ELF-1 (cell line): ENCODE data around the gene SPACDR.
"Not testable (repeated sequence)": the region's sequence is repeated elsewhere in the genome, so short reads cannot be mapped to it uniquely, and the experiment has no call there.

Experiments used
- DNase-seq: peaks from one replicate; pipeline ENCODE4 v3.0.0-alpha.2; 2016; ENCODE audit warnings: low read depth, low spot score

Gene SPACDR, protein sequence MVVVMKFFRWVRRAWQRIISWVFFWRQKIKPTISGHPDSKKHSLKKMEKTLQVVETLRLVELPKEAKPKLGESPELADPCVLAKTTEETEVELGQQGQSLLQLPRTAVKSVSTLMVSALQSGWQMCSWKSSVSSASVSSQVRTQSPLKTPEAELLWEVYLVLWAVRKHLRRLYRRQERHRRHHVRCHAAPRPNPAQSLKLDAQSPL

DNA sequence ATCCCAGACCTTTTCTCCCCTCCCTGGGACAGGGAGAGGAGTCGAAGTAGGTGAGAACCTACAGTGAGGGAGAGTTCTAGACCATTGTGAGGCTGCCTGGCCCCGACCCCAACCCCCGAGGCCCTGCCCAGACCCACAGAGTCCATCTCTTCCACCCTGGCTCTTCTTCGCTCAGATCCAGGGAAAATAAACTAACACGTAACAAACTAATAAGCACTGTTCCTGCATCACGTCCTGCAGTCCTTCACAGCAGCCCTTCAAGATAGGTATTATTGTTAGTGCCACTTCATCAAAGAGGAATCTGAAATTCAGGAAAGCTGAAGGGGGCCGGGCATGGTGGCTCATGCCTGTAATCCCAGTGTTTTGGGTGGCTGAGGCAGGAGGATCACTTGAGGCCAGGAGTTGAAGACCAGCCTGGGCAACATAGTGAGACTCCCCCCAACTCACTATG lies at the start of gene SPACDR:
Gene SPACDR (minus strand): TSS at position 51 of the 451 bp plus-strand sequence. CDS start 235 bp downstream, outside the sequence.
- no peak for DNase-seq

DNA sequence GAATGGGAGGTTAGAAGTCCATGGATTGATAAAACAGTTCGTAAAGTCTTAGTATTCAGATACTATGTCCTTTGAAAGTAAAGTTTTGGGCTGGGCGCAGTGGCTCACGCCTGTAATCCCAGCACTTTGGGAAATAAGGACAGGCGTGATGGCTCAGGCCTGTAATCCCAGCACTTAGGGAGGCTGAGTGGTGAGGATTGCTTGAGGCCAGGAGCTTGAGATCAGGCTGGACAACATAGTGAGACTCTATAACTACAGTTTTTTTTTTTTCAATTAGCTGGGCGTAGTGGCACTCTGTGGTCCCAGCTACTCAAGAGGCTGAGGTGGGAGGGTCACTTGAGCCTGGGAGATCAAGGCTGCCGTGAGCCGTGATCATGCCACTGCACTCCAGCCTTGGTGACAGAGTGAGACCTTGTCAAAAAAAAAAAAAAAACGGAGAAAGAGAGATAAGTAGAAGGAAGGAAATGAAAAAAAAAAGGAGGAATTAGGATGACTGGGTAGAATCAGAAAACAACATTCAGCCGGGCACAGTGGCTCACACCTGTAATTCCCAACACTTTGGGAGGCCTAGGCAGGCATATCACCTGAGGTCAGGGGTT lies 49.3 kb upstream of the SPACDR start:
- no peak for DNase-seq

DNA sequence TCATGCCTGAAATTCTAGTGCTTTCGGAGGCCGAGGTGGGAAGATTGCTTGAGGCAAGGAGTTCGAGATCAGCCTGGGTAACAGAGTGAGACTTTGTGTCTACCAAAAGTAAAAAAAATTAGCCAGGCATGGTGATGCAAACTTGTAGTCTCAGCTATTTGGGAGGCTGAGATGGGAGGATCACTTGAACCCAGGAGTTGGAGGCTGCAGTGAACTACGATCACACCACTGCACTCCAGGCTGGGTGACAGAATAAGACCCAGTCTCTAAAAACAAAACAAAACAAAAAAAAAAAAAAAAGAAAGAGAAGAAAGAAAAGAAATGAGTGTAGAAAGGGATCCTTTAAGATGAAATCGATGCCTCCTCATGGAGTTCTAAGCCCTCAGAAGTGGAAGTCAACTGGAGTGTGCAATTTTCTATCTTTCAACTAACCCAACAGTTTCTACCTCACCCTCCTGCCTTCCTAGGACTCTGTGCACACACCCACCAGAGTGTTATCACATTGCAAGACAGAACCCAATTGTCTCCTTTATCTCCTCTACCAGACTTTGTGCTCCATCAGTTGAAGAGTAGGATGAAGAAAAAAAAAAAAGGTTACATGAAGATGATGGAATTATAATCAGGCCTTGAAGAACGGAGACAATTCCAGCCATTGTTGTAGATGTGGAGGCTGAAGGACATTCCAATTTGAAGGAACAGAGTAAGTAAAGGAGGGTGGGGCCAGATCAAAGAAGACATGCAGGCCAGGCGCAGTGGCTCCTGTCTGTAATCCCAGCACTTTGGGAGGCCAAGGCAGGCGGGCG lies 46.6 kb upstream of the SPACDR start:
- DNase-seq: no peak

DNA sequence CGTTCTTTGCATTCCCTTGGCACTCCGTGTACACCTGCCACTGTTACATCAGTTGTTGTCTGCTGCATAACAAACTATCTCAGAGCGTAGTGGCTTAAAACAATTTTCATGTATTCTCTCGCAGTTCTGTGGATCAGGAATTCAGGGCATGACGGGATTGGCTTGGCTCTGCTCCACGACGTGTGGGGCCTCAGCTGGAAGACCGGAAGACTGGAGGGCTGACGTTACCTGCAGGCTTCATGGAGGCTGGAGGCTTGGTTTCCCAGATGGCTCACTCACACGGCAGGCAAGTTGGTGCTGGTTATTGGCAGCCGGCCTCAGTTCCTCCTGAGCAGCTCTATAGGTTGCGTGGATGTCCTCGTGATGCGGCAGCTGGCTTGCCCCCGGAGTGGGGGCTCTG lies 45.2 kb upstream of the SPACDR start:
- DNase-seq: no peak

DNA sequence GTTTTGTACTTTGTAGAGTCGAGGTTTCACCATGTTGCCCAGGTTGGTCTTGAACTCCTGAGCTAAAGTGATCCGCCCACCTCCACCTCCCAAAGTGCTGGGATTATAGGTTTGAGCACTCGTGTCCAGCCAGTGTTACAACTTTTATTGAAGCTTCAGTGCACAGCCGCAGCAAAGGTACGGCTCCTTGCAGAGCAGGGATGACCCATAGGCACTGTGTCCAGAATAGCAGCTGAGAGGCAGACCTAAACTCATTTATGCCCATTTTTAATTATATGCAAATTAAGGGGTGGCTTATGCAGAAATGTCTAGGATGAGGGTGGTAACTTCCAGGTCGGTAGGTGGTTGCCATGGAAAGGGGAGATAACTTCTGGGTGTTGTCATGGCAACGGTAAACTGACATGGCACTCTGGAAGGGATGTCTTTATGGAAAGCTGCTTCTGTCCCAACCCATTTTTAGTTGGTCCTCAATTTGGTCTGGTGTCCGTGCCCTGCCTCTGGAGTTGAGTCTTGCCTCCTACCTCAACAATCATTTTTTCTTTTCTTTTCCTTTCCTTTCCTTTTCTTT lies 42.4 kb upstream of the SPACDR start:
- peak; percentile 51 for DNase-seq

DNA sequence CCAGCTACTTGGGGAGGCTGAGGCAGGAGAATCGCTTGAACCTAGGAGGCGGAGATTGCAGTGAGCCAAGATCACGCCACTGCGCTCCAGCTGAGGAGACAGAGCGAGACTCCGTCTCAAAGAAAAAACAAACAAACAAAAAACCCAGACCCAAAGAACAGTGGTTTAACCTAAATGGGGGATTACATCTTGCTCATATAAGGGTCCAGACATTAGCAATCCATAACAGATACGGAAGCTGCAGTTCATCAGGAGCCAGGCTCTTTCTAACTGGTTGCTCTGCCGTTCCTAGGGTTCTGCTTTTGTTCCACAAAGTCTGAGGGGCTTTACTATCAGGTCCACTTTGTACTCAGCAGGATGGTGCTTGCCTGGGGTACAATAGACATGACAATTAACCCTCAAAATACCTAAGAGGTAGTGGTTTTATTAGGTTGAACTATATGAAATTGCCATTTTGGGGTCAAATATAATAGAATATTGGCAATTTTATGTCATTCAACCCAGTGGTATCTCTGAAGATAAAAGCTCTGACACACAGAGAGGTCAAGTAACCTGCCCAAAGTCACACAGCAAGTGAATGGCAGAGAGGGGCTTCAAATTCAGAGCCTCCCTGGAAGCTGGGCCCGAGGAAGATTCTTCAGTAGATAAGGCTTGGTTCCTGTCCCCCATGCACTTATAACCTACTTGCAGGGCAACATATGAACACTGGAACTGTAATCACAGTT lies 41.0 kb upstream of the SPACDR start:
- no peak for DNase-seq

DNA sequence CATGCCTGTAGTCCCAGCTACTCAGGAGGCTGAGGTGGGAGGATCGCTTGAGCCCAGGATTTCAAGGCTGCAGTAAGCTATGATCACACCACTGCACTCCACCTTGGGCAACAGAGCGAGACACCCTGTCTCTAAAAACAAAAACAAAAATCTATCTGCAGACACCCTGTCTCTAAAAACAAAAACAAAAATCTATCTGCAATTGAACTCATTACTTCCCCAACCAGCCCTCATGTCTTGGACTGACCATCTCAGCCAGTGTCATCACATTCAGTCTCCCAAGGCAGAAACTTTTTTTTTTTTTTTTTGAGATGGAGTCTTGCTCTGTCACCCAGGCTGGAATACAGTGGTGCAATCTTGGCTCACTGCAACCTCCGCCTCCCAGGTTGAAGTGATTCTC lies 40.0 kb upstream of the SPACDR start:
- DNase-seq: not testable (repeated sequence)

DNA sequence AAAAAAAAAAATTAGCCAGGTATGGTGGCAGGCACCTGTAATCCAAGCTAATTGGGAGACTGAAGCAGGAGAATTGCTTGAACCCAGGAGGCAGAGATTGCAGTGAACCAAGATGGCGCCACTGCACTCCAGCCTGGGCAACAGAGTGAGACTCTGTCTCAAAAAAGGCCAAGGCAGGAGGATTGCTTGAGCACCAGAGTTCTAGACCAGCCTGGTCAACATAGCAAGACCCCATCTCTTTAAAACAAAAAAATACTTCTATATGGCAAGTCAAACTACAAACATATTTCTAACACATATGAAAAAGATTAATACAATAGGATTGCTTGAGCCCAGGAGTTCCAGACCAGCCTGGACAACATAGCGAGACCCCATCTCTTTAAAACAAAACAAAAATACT lies 36.7 kb upstream of the SPACDR start:
- not testable (repeated sequence) for DNase-seq

DNA sequence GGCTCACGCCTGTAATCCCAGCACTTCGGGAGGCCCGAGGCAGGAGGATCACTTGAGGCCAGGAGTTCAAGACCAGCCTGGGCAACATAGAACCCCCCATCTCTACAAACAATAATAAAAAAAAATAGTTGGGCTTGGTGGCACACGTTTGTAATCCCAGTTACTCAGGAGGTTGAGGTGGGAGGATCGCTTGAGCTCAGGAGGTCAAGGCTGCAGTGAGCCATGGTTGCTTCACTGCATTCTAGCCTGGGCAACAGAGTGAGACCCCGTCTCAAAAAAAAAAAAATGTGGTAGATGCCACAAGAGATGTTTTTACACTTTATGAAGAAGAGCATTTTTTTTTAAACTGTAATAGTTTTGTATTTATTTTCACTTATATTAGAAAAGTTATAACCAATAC lies 32.4 kb upstream of the SPACDR start:
- no peak for DNase-seq

DNA sequence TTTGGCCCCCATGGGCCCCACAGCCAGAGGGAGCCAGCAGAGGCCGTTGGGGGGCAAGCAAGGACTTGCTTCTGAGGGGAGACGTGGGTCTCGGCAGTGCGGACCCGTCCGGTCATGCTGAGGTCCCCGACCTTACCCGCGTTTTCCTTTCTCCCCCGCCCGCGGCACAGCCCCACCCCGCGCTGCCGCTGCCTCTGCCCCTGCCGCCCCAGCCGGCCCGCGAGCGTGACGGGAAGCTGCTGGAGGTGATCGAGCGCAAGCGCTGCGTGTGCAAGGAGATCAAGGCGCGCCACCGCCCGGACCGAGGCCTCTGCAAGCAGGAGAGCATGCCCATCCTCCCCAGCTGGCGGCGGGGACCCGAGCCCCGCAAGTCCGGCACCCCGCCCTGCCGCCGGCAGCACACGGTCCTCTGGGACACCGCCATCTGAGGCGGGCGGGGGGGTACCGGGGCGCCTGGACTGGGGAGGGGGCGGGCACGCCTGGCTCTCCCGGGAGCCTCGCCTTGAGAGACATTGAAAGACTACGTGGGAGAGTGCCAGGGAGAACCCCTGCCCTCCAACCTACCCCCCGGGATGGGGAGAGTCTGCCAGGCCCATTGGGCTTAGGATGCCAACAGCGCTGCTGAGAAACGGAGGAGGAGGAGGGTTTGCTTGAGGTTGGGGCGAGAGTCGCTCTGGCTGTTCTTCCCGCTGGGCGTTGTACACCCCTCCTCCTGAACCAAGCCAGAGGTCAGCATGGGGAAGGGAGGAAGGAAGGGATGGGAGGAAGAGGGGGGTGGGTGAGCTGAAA lies 29.6 kb upstream of the SPACDR start:
- no peak for DNase-seq

DNA sequence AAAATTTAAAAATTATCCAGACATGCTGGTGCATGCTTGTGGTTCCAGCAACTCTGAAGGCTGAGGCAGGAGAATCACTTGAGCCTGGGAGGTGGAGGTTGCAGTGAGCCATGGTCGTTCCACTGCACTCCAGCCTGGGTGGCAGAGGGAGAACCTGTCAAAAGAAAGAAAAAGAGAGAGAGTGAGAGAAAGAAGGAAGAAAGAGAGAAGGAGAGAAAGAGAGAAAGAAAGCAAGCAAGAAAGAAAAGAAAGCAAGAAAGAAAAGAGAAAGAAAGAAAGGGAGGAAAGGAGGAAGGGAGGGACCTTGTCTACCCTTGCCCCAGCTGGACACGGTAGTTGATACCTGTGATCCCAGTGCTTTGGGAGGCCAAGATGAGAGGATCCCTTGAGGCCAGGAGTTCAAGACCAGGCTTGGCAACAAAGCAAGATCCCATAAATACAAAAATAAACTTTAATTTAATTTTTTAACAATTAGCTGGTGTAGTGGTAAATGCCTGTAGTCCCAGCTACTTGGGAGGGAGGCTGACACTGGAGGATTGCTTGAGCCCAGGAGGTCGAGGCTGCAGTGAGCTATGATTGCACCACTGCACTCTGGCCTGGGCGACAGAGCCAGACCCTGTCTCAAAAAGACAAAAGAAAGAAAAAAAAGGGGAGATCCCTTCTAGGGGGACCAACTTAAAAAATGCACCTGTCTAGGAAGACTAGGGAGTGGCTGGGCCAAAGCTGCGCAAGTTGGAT lies 28.8 kb upstream of the SPACDR start:
- DNase-seq: no peak

DNA sequence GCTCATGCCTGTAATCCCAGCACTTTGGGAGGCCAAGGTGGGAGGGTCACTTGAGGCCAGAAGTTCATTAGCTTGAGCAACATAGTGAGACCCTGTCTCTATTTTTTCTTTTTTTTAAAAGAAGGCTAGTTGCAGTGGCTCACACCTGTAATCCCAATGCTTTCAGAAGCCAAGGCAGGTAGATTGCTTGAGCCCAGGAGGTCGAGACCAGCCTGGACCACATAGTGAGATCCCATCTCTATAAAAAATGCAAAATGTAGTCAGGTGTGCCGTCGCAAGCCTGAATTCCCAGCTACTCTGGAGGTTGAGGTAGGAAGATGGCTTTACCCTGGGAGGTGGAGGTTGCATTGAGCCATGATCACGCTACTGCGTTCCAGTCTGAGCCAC lies 27.1 kb upstream of the SPACDR start:
- no peak for DNase-seq

DNA sequence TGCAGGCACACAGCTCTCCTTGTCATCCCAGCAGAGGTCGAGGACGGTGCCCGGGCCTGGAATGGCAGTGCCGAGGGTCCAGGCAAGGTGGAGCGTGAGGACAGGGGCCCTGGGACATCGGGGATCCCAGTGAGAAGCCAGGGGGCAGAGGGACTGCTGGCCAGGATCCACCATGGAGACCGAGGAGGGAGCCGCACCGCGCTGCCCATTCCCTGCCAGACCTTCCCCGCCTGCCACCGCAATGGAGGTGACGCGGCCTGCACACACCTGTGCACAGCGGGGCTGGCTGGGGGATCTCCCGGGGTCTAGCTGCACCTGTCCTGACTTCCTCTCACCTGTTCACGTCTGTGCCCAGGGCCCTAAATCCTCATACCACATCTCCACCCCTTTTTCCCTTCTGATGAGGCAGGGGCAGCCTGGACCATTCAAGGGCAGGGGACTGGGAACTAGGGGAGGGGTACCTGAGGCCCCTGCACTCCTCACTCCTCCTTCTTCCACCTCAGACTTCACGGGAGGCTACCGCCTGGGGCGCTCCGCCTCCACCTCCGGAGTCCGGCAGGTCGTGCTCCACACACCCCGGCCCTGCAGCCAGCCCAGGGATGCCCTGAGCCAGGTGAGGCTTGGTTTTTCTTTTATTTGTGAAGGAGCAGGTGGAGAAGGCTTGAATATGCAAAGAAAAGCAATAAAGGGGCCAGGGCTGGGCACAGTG lies 26.6 kb upstream of the SPACDR start:
- no peak for DNase-seq

DNA sequence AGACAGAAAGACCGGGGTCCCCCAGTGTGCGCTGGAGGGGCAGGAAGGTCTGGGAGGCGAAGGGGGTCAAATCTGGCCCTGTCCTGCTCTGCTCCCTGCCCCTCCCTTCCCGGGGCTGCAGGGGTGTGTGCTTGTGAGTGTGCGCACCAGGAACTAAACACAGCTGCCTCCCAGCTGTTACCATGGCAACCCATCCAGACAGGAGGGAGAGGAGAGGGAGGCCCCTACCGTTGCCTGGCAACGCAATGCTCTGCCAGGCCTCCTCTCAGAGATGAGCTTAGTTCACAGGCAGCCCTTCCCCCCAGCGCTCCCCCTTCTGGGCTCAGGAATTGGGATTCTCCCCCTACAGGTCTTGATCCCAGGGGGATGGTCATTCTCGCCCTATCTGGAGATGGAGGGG lies 25.8 kb upstream of the SPACDR start:
- DNase-seq: peak; percentile 96

DNA sequence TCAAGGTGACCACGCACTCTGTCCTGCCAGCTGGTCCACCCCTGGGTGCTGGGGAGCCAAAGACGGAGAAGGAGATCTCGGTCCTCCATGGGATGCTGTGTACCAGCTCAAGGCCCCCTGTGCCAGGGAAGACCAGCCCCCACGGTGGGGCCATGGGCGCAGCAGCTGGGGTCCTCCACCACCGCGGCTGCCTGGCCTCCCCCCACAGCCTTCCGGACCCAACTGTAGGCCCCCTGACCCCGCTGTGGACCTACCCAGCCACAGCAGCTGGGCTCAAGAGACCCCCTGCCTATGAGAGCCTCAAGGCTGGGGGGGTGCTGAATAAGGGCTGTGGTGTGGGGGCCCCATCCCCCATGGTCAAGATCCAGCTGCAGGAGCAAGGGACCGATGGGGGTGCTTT lies 25.1 kb upstream of the SPACDR start:
- DNase-seq: no peak

DNA sequence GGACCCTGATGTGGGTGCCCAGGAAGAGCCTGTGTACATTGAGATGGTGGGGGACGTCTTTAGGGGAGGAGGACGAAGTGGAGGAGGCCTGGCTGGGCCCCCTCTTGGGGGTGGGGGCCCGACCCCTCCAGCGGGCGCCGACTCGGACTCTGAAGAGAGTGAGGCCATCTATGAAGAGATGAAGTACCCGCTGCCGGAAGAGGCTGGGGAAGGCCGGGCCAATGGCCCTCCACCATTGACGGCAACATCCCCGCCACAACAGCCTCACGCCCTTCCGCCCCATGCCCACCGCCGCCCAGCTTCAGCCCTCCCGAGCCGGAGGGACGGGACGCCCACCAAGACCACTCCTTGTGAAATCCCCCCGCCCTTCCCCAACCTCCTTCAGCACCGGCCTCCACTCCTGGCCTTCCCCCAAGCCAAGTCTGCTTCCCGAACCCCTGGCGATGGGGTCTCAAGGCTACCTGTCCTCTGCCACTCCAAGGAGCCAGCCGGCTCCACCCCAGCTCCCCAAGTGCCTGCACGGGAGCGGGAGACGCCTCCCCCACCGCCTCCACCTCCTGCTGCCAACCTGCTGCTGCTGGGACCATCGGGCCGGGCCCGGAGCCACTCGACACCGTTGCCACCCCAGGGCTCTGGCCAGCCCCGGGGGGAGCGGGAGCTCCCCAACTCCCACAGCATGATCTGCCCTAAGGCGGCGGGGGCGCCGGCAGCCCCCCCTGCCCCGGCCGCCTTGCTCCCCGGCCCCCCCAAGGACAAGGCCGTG lies 24.5 kb upstream of the SPACDR start:
- DNase-seq: no peak

DNA sequence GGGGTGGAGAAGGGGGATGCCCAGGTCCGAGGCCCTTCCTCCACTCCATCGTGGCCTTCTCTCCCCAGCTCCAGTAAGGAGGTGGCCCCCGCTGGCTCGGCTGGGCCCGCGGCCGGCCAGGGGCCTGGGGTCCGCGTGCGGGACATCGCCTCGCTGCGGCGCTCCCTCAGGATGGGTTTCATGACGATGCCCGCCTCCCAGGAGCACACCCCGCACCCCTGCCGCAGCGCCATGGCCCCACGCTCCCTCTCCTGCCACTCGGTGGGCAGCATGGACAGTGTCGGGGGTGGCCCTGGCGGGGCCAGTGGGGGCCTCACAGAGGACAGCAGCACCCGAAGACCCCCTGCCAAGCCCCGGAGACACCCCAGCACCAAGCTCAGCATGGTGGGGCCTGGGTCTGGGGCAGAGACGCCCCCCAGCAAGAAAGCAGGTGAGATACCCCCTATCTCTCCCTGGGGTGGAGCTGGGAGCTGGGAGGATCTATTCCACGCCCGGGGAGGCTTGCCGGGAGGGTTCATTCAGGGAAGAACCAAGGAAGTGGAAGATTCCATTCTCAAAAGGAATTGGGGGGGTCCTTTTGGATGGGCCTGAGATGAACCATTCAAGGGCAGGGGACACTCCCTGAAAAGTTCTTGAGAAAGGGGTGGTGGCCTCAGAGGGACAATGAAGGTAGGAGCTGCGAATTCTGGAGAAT lies 22.8 kb upstream of the SPACDR start:
- peak; percentile 78 for DNase-seq

DNA sequence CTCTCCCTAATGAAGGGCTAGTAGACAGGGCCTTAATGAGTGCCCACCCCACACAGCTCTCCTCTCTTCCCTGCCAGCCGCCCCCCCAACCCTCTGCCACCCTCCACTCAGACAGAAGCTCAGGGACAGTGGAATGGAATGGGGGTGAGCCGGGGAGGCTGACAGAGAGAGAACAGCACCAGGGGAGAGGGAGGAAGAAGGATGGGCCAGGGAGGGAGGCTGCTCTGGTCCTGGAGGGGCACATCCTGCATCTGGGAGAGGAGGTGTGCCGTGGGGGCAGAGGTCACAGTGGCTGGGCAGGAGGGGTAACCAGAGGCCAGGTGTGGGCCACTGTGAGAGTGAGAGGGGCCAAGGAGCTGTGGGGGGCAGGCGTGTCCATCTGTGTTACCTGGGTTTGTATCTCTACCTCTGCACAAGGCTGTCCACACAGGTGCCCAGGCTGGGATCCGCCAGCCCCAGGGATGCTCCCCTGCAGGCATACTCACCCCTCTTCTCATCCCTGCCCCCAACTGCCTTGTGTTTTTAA lies 22.1 kb upstream of the SPACDR start:
- no peak for DNase-seq
